HepG2 (cell line): ENCODE results near the gene CCT5.

Experiments used
- KDM6A ChIP-seq: IDR thresholded peaks from 2 replicates; pipeline ENCODE4 v1.6.1; 2016; ENCODE audit warnings: low read depth
- MIXL1 ChIP-seq: IDR thresholded peaks from 2 replicates; pipeline ENCODE4 v1.6.1; 2016
- POLR2G ChIP-seq: fragments of 200-400 bp; formaldehyde crosslinking; IDR thresholded peaks from 2 replicates; pipeline ENCODE4 v1.6.1; 2018; ENCODE audit warnings: mild to moderate bottlenecking, low read depth, low read length, moderate library complexity
- SIN3B ChIP-seq: fragments of 150-350 bp; IDR thresholded peaks from 2 replicates; pipeline ENCODE4 v1.6.1; 2014; ENCODE audit warnings: low read length
- ZNF10 ChIP-seq: sonication (generic); formaldehyde crosslinking; IDR thresholded peaks from 2 replicates; pipeline ENCODE4 v1.4.0; 2020; ENCODE audit warnings: mild to moderate bottlenecking, low read depth, missing genetic modification reagents, borderline replicate concordance
- ZNF101 ChIP-seq: sonication (generic); formaldehyde crosslinking; IDR thresholded peaks from 2 replicates; pipeline ENCODE4 v1.4.0; 2020; ENCODE audit warnings: mild to moderate bottlenecking, low read depth, missing genetic modification reagents, borderline replicate concordance
- ZNF792 ChIP-seq: IDR thresholded peaks from 2 replicates; pipeline ENCODE4 v1.6.1; 2016
- TF ChIP-seq, protein P1 (sequence below): sonication (generic); formaldehyde crosslinking; IDR thresholded peaks from 2 replicates; pipeline ENCODE4 v1.5.0; 2020; ENCODE audit warnings: mild to moderate bottlenecking, missing genetic modification reagents, moderate library complexity

DNA sequence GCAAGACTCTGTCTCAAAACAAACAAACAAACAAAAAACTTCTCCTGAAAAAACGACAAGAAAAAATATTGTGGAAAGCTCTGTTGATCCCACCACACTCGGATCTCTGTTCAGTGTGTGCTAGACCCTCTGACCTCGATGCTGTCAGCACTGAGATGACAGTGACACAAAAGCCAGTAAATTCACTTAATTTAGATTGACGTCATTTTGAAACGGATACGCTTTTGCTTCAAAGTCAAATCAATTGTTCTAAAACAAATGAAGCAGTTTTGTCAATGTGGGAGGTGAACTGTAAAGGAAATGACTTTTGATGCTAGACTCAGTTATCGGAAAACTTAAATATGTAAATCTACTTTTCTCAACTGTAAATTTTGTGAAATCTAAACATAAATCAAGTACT lies 26.6 kb downstream of the CCT5 start:
- no peak for TF ChIP-seq SIN3B
- TF ChIP-seq ZNF101 (CRISPR knock-in tag) = no peak
- TF ChIP-seq ZNF792 (CRISPR knock-in tag) = no peak
- no peak for TF ChIP-seq KDM6A (CRISPR knock-in tag)
- TF ChIP-seq, protein P1, sequence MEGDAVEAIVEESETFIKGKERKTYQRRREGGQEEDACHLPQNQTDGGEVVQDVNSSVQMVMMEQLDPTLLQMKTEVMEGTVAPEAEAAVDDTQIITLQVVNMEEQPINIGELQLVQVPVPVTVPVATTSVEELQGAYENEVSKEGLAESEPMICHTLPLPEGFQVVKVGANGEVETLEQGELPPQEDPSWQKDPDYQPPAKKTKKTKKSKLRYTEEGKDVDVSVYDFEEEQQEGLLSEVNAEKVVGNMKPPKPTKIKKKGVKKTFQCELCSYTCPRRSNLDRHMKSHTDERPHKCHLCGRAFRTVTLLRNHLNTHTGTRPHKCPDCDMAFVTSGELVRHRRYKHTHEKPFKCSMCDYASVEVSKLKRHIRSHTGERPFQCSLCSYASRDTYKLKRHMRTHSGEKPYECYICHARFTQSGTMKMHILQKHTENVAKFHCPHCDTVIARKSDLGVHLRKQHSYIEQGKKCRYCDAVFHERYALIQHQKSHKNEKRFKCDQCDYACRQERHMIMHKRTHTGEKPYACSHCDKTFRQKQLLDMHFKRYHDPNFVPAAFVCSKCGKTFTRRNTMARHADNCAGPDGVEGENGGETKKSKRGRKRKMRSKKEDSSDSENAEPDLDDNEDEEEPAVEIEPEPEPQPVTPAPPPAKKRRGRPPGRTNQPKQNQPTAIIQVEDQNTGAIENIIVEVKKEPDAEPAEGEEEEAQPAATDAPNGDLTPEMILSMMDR (CRISPR knock-in tag) = no peak
- TF ChIP-seq ZNF10 (CRISPR knock-in tag) = no peak
- no peak for TF ChIP-seq MIXL1 (CRISPR knock-in tag)
- TF ChIP-seq POLR2G = no peak
